ENCODE measurements around the gene ATXN2. TPM values are rescaled to one million over a fixed set of nuclear protein-coding genes. Genes with fewer than 3 reads are reported as not detected.
"Not testable (repeated sequence)": the region's sequence is repeated elsewhere in the genome, so short reads cannot be mapped to it uniquely, and the experiment has no call there.

ATXN2 gene
- total RNA-seq, 1 experiment from 2014 or later, result 78.5 TPM

GRCh38 chr12:111558107-111558376, 41.1 kb downstream of the ATXN2 start:
- peaks cover 5% of the 10 kb centered on the region for H3K36me3 Mint-ChIP-seq (ENCODE audit: insufficient read depth, unreplicated experiment)
- Histone ChIP-seq H3K36me3 (ENCODE audit: control insufficient read depth, insufficient read depth, low read length) (no peaks in the 10 kb centered on the region), H3K4me3 (ENCODE audit: low read depth, low read length) (no peak overlapping the region), H3K27me3 (replicated peaks; ENCODE audit: control insufficient read depth, insufficient read depth, low read length) (no peaks in the 10 kb centered on the region), H3K9me3 (no peaks in the 10 kb centered on the region), H3K4me1 (no peaks in the 10 kb centered on the region)
- CTCF ChIA-PET, result no interaction called here
- intact Hi-C loops (cut with micrococcal nuclease; ENCODE audit: unreplicated experiment), result no loop called here
- H3K4me3 Mint-ChIP-seq (ENCODE audit: unreplicated experiment), result no peak overlapping the region
- no peaks in the 10 kb centered on the region for H3K9me3 Mint-ChIP-seq (ENCODE audit: unreplicated experiment)
- POLR2A ChIA-PET, result no interaction called here
- H3K27ac Mint-ChIP-seq (ENCODE audit: unreplicated experiment), result no peak overlapping the region
- TF ChIP-seq CTCF (IDR thresholded peaks at IDR 0.05; ENCODE audit: insufficient read depth in 1 of 2, low read depth in 1 of 2, low read length in 1 of 2, severe bottlenecking in 1 of 2, unreplicated experiment in 1 of 2), result no peak
- no peaks in the 10 kb centered on the region for H3K27me3 Mint-ChIP-seq (ENCODE audit: insufficient read depth, unreplicated experiment)
- DNase-seq, result no peak
- no peaks in the 10 kb centered on the region for H3K4me1 Mint-ChIP-seq (ENCODE audit: low read depth, unreplicated experiment)
- BruUV-seq (replicated peaks), result no TSS peak

- Mint-ChIP-seq H3K27ac (ENCODE audit: unreplicated experiment) (no peak overlapping the region), H3K9me3 (ENCODE audit: unreplicated experiment) (no peaks in the 10 kb centered on the region), H3K27me3 (ENCODE audit: insufficient read depth, unreplicated experiment) (no peaks in the 10 kb centered on the region), H3K36me3 (ENCODE audit: insufficient read depth, unreplicated experiment) (peaks cover 5% of the 10 kb centered on the region), H3K4me3 (ENCODE audit: unreplicated experiment) (no peak overlapping the region), H3K4me1 (ENCODE audit: low read depth, unreplicated experiment) (no peaks in the 10 kb centered on the region)
- H3K36me3 ChIP-seq (ENCODE audit: control insufficient read depth, insufficient read depth, low read length), result no peaks in the 10 kb centered on the region
- no peaks in the 10 kb centered on the region for H3K27me3 ChIP-seq (replicated peaks; ENCODE audit: control insufficient read depth, insufficient read depth, low read length)
- BruUV-seq (replicated peaks), result no TSS peak
- CTCF ChIA-PET, result no interaction called here
- intact Hi-C loops (cut with micrococcal nuclease; ENCODE audit: unreplicated experiment), result no loop called here
- H3K4me1 ChIP-seq, result no peaks in the 10 kb centered on the region
- POLR2A ChIA-PET, result no interaction called here
- H3K4me3 ChIP-seq (ENCODE audit: low read depth, low read length), result no peak overlapping the region
- no peaks in the 10 kb centered on the region for H3K9me3 ChIP-seq
- DNase-seq, result no peak
- no peak for TF ChIP-seq CTCF (IDR thresholded peaks at IDR 0.05; ENCODE audit: insufficient read depth in 1 of 2, low read depth in 1 of 2, low read length in 1 of 2, severe bottlenecking in 1 of 2, unreplicated experiment in 1 of 2)
These were observed 41.6 kb downstream of the ATXN2 start for GRCh38 chr12:111557271-111558106.

GRCh38 chr12:111556676-111557075, 42.4 kb downstream of the ATXN2 start:
- no peak for DNase-seq
- Mint-ChIP-seq H3K27ac (ENCODE audit: unreplicated experiment) (no peak overlapping the region), H3K36me3 (ENCODE audit: insufficient read depth, unreplicated experiment) (peaks cover 12% of the 10 kb centered on the region), H3K9me3 (ENCODE audit: unreplicated experiment) (no peaks in the 10 kb centered on the region), H3K4me3 (ENCODE audit: unreplicated experiment) (no peak overlapping the region), H3K27me3 (ENCODE audit: insufficient read depth, unreplicated experiment) (no peaks in the 10 kb centered on the region), H3K4me1 (ENCODE audit: low read depth, unreplicated experiment) (no peaks in the 10 kb centered on the region)
- ChIA-PET CTCF (no interaction called here), POLR2A (no interaction called here)
- intact Hi-C loops (cut with micrococcal nuclease; ENCODE audit: unreplicated experiment), result no loop called here
- TF ChIP-seq CTCF (IDR thresholded peaks at IDR 0.05; ENCODE audit: insufficient read depth in 1 of 2, low read depth in 1 of 2, low read length in 1 of 2, severe bottlenecking in 1 of 2, unreplicated experiment in 1 of 2), result no peak
- no peaks in the 10 kb centered on the region for H3K36me3 ChIP-seq (ENCODE audit: control insufficient read depth, insufficient read depth, low read length)
- H3K27me3 ChIP-seq (replicated peaks; ENCODE audit: control insufficient read depth, insufficient read depth, low read length), result no peaks in the 10 kb centered on the region
- H3K9me3 ChIP-seq, result no peaks in the 10 kb centered on the region
- H3K4me1 ChIP-seq, result no peaks in the 10 kb centered on the region
- no TSS peak for BruUV-seq (replicated peaks)
- H3K4me3 ChIP-seq (ENCODE audit: low read depth, low read length), result no peak overlapping the region

- BruUV-seq (replicated peaks); POLR2A ChIA-PET; H3K4me3 Mint-ChIP-seq (ENCODE audit: unreplicated experiment); H3K9me3 ChIP-seq; H3K4me1 Mint-ChIP-seq (ENCODE audit: low read depth, unreplicated experiment); DNase-seq; H3K9me3 Mint-ChIP-seq (ENCODE audit: unreplicated experiment); intact Hi-C loops (cut with micrococcal nuclease; ENCODE audit: unreplicated experiment); CTCF ChIA-PET; H3K4me3 ChIP-seq (ENCODE audit: low read depth, low read length); H3K27ac Mint-ChIP-seq (ENCODE audit: unreplicated experiment); H3K36me3 ChIP-seq (ENCODE audit: control insufficient read depth, insufficient read depth, low read length); H3K27me3 Mint-ChIP-seq (ENCODE audit: insufficient read depth, unreplicated experiment); H3K4me1 ChIP-seq; H3K27me3 ChIP-seq (replicated peaks; ENCODE audit: control insufficient read depth, insufficient read depth, low read length): not testable (repeated sequence)
- H3K36me3 Mint-ChIP-seq (ENCODE audit: insufficient read depth, unreplicated experiment), result peaks cover 18% of the 10 kb centered on the region
These were observed 43.8 kb downstream of the ATXN2 start for GRCh38 chr12:111555313-111555712.
